ENCODE results near the gene ZNF841. TPM values are rescaled to one million over a fixed set of nuclear protein-coding genes. Genes with fewer than 3 reads are reported as not detected.
A peak's percentile ranks its signal among the peaks of the same experiment; 100 is the strongest.
"Not testable (repeated sequence)": the region's sequence is repeated elsewhere in the genome, so short reads cannot be mapped to it uniquely, and the experiment has no call there.

ZNF841 gene
- total RNA-seq = 8.2 TPM

- ATAC-seq = peak; percentile 100
These were observed at the start of gene ZNF841 for GRCh38 chr19:52095172-52096014. TSS of gene ZNF841 (minus strand) at chr19:52095765. CDS start at chr19:52084801, 10,964 bp downstream.

- peak; percentile 79 for ATAC-seq
These were observed 46.5 kb upstream of the ZNF841 start for GRCh38 chr19:52142001-52142595.

GRCh38 chr19:52141203-52141602 lies 45.6 kb upstream of the ZNF841 start:
- ATAC-seq = no peak

DNA sequence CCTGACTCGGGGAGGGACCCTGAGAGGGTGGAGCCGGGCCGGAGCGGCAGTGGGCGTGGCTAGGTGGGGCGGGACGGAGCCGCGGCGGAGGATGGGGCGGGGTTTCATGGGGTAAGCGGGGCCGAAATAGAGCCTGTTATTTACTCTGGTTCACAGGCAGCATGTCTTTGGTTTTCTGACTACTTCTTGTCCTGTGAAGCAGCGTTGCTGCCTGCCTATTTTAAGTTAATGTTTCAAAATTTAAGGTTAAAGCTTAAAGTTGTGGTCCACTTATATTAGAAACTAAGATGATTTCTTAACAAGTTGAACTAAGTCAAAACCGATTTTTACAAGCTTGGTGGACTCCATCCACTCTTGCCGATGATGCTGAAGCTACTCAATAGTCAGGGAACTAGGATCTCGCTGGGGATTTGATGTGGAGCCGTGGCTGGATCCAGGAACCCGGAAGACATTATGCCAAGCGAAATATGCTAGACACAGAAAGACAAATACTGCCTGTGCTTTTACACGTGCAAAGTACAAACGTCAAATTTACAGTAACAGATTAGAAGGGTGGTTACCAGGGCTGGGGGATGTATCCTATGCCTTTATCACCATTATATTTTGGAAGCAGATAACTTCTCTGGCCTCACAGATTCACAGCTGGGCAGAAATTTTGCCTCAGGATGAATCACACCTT lies 44.6 kb upstream of the ZNF841 start:
- ATAC-seq = peak; percentile 98

DNA sequence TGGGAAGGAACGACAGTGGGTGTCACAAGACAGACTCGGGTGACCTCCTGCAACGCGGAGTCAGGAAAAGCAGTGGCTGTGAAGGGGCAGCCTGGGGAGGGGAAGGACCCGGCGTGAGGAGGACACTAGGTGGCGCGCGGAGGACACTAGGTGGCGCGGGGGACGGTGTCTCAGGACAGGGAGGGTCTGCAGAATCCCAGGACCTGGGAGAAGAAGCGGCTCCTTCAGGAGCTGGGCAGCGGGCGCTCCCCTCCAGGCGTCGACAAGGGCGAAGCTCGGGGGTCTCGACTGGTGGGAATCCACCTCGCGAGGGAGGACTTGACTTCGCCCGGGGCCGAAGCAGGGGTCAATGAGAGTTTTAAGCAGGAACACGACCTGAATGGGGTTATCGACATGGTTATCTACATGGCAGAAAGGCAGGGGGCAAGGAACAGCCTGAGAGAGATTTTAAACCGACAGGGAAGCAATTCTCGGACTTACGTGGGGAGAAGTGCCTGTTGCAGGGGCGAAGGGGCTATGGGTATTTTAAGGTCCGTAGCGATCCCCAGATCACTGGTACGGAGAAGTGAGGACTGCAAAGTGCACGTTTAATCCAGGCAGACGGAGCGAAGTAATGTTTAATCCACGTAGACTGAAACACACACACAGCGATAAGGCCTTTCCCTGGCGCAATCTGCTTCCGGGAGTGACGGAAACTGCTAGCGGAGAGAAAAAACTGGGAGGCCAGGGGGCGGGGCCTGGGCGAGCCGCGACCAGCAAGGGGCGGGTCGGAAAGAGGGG lies 43.9 kb upstream of the ZNF841 start, which contains the start of gene ZNF616:
Gene ZNF616 (minus strand): TSS at position 687 of the 780 bp plus-strand sequence. CDS start 9,426 bp downstream, outside the sequence.
- peak; percentile 72 for ATAC-seq

GRCh38 chr19:52138983-52139251 lies 43.4 kb upstream of the ZNF841 start:
- ATAC-seq = no peak

- no peak for ATAC-seq
These were observed 42.9 kb upstream of the ZNF841 start for GRCh38 chr19:52138278-52138982.

DNA sequence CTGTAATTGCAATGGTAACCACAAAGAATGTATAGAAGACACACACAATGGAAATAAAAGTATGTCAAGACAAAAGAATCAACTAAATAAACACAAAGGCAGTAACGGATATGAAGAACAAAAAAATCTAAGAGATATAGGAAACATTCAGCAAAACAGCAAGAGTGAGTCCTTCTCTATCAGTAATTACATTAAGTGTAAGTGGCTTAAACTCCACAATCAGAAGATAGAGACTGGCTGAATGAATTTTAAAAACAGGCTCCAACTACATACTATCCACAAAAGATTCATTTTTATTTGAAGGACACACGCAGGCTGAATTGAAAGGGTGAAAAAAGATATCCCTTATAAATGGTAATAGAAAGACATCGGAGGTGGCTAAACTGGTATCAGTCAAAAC lies 24.7 kb upstream of the ZNF841 start:
- ATAC-seq = no peak

- no peak for ATAC-seq
These were observed 20.0 kb upstream of the ZNF841 start for GRCh38 chr19:52115526-52116053.

- no peak for ATAC-seq
These were observed 19.1 kb upstream of the ZNF841 start for GRCh38 chr19:52114691-52115090.

- ATAC-seq = no peak
These were observed 17.1 kb upstream of the ZNF841 start for GRCh38 chr19:52112624-52113023.

DNA sequence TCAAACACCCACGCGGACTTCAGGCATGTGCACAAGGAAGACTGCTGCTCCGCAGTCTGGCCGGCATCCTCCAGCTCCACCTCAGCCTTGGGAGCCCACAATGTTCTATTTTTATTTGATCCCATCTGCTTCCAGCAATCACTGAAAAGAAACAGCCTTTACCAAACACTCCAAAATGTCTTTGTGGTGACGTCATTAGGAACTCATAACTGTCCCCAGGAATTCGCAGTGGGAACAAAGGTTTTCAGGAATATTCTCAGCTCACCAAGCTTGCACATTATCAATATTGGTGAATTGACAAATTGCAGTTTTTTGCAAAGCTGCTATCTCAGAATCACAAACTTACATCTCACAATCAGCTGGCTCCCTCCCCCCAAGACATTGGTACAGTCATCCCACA lies 15.2 kb upstream of the ZNF841 start:
- no peak for ATAC-seq

DNA sequence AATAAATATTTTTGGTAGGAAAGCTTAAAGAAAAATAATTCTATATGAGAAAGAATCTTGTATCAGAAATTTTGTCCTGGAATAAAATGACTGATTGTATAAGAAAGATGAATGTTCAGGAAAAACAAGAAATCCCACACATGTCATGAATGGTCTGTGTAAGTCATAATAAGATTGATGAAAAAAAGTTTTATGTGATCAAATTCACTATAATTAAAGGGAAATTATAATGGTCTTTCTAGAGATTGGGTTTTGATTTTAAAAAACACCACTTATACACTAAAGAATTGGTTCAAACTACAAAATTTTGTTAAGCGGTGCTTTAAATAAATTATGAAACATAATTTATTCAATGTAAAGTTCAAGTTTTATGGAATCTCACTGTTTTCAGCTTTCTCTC lies 7.2 kb upstream of the ZNF841 start:
- no peak for ATAC-seq

DNA sequence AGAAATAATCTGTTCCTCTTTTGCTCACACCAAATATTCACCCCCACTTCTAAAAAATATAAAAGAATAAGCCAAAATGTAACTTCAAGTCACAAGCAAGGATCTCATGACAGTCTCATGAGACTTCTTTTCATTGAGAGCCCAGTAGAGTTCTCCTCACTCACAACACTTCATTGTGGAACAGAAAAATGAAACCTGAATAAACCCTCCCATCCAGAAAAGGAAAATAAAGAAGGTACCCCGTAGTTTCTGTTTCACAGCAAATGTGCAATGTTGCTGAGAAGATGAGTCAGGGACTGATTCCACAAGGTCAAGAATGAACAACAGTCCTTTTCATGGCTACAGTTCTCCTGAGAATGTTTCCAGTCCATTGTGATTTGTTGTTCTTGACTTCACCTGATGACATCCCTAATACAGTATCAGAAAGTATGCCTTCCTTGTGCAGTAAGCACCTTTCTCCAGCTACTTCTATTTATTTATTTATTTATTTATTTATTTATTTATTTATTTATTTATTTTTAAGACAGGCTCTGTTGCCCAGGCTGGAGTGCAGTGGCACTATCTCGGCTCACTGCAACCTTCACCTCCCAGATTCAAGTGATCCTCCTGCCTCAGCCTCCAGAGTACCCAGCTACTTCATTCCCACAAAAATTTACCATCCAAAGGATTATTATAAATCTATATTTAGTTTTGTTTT lies 6.4 kb upstream of the ZNF841 start:
- no peak for ATAC-seq

DNA sequence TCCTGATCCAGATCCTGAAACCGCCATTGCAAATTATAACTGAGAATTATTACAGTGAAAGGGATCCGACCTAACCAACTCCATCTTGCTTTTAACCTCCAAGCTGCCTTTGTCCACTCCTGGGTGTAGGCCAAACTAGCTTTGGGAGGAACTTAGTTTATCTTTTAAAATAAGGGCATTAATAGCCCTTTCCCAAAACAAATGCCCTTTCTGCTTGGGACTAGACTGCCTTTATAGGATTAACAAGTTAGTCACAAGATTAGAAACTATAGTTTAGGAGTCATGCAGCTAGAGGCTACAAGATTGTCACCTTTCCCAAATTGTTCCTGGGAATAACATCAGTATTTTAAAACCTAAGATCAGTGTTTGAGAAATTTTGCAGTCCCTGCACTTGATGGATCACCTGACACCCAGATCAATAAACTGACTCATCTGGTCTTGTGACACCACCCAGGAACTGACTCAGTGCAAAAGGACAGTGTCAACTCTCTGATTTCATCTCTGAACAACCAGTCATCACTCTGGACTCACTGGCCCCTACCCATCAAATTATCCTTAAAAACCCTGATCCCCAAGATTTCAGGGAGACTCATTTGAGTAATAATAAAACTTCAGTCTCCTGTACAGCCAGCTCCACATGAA lies 4.1 kb upstream of the ZNF841 start:
- no peak for ATAC-seq

- ATAC-seq = not testable (repeated sequence)
These were observed 851 bp upstream of the ZNF841 start for GRCh38 chr19:52096416-52096815.

- ATAC-seq = no peak
These were observed 937 bp downstream of the ZNF841 start for GRCh38 chr19:52094526-52095130.

DNA sequence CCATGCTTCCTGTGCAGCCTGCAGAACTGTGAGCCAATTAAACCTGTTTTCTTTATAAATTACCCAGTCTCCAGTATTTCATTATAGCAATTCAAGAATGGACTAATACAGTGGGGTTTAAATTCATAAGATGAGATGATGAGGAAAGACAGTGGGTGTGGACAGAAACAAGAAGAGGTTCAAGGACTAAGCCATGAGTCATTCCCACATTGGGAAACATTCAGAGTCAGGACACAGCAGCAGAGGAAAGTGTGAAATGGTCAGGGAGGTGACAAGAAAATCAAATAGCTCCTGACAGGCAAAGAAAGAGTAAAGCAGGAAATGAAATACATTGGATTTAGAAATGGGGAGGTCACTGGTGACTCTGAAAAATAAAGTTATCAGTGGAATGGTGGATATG lies 9.1 kb downstream of the ZNF841 start:
- peak; percentile 92 for ATAC-seq

GRCh38 chr19:52070496-52070895 lies 25.1 kb downstream of the ZNF841 start:
- ATAC-seq = no peak

- ATAC-seq = no peak
These were observed 25.9 kb downstream of the ZNF841 start for GRCh38 chr19:52069653-52070052.
